ENCODE measurements around the gene NUP98.
"Not testable (repeated sequence)": the region's sequence is repeated elsewhere in the genome, so short reads cannot be mapped to it uniquely, and the experiment has no call there.

Gene NUP98

DNA sequence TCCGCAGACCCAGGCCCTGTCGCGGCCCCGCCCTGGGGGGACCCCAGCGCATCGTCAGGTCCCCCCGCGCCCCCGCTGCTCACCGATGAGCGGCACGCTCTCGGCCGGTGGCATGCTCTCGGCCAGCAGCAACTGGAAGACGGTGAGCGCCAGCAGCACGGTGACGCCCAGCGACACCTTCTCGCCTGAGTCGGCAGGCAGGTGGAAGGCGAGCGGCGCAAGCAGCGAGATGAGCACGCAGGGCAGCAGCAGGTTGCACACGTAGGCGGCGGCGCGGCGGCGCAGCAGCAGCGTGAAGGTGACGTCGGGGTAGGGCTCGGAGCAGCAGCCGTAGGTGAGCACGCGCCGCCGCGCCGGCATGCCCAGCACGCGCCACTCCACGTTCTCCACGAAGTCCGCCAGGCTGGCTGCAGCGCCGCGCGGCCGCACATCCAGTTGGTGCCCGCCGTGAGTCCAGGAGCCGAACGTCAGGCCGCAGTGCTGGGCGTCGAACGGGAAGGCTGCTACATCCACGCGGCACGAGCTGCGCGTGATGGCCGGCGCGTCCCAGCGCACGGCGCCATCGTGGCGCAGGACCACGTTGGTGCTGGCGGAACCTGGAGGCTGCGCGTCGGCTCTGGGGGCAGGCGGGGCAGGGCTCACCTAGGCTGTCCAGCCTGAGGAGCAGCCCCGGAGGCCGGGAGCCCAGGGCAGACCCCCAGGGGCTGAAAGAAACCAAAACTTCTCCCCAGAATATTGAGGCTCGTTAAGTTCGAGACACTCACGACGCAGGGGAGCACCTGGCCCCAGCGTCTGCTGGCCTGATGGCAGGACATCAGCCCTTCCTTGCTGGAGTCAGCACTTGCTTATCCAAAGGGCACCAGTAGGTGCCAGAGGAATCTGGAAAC, 130.0 kb downstream of the NUP98 start:
- TF ChIP-seq SPI1 (IDR thresholded peaks at IDR 0.05; ENCODE audit: low read depth, low read length) (no peak), POLR2A (IDR thresholded peaks at IDR 0.05; ENCODE audit: low read depth, low read length) (no peak)
- DNase-seq (ENCODE audit: insufficient read length, low spot score) (no peak), FAIRE-seq (no peak)

DNA sequence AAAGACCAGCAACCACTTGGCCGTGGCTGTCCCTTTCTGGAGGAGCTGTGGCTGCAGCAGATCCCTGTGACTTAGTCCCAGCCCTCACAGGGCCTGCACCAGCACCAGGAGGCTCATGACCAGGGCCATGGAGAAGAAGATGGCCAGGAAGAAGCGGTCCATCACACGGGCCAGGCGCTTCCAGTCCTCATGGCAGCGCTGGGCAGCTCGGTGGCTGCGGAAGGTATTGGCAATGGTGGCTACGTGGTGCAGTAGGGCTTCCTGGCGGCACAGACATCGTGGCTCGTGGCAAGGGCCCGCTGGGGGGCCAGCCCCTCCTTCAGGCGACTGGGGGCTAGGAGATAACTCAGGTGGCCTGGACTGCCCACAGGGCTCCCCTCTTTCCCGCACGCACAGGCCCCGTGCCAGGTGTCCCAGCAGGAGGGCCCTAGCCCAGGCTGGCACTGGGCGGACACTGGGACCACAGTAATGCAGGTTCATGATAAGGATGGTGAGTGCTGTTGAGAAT, 131.3 kb downstream of the NUP98 start:
- DNase-seq (ENCODE audit: insufficient read length, low spot score) (no peak), FAIRE-seq (no peak)
- TF ChIP-seq TAF1 (IDR thresholded peaks at IDR 0.05; ENCODE audit: low read depth, low read length): no peak
- TF ChIP-seq SPI1 (IDR thresholded peaks at IDR 0.05; ENCODE audit: low read depth, low read length): no peak
- TF ChIP-seq POLR2A (IDR thresholded peaks at IDR 0.05; ENCODE audit: low read depth, low read length): no peak
- TF ChIP-seq POLR2AphosphoS5 (IDR thresholded peaks at IDR 0.05; ENCODE audit: low read depth, low read length): no peak
- TF ChIP-seq POU2F2 (IDR thresholded peaks at IDR 0.05; ENCODE audit: low read depth, low read length): no peak
- no peak for TF ChIP-seq PAX5 (IDR thresholded peaks at IDR 0.05; ENCODE audit: insufficient read depth, low read length, severe bottlenecking)

DNA sequence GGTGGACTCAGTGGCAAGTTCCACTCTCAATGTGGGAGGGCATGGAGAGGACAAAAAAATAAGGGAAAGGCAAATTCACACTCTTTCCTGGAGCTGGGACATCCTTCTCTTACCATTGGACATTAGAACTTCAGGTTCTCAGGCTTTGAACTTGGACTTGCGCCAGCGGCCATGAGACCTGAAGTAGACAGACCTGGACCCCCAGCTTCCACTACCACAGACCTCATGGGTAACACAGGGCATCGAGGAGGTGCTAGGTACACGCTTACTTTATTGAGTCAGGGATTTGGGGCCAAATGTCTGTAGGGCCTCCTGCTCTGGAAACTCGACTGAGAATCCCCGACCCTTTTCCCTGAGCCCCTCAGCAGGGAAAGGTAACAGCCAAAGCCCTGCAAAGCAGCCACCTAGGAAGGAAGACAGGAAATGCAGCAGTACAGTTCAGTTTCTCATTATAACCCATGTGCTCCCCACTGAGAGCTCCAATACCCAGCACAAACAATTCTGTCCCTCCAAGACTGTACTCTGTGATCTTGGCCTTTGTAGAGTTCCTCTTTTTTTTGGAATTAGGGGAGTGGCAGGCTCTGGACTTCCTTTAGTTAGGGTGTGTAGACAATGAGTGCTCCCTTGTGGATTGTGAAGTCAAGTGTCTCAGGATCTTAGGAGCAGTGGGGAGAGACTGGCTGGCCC, 131.9 kb downstream of the NUP98 start:
- DNase-seq (ENCODE audit: insufficient read length, low spot score): no peak
- TF ChIP-seq POLR2A (IDR thresholded peaks at IDR 0.05; ENCODE audit: low read depth, low read length) (no peak), PAX5 (IDR thresholded peaks at IDR 0.05; ENCODE audit: insufficient read depth, low read length, severe bottlenecking) (no peak), POLR2AphosphoS5 (IDR thresholded peaks at IDR 0.05; ENCODE audit: low read depth, low read length) (no peak), TAF1 (IDR thresholded peaks at IDR 0.05; ENCODE audit: low read depth, low read length) (no peak), SPI1 (IDR thresholded peaks at IDR 0.05; ENCODE audit: low read depth, low read length) (no peak), POU2F2 (IDR thresholded peaks at IDR 0.05; ENCODE audit: low read depth, low read length) (no peak)
- FAIRE-seq: no peak

DNA sequence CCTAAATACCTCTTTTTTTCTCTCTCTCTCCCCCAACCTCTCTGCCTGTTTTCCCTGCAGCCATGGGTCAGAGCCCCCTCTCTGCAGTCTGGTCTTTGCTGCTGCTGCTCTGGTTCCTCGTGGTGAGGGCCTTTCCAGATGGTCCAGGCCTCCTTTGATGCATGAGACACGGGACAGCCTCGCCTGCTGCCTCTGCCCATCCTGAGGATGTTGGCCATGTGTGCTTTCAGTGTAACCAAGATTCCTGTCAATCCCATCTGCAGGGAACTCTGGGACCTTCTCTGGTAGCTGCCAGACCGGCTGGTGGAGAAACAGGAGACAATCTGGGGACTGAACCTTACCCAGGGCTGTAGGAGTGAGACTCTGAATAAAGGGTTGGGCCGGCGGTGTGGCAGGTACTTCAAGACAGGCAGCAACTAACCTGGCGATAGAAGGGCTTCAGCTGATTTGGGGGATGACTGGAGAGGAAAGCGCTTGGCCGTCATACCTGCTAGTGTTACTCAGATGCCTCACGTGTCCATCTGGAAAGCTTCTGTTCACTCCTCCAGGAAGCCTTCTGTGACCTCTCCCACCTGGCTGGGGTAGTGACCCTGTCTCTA, 133.2 kb downstream of the NUP98 start:
- FAIRE-seq: no peak

DNA sequence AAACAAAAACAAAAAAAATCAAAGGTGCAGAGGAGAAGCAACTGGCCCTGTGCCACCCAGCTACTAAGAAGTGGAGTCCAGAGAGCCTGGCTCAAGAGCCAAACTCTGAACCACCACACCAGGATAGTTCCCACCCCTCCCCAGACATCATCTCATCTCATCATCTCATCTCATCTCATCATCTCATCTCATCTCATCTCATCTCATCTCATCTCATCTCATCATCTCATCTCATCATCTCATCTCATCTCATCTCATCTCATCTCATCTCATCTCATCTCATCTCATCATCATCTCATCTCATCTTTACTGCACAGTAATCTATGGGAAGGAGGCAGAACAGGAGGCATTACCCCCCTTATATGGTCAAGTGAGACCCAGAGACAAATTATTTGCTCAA, 134.5 kb downstream of the NUP98 start:
- FAIRE-seq (no peak), DNase-seq (ENCODE audit: insufficient read length, low spot score) (no peak)
- no peak for TF ChIP-seq SPI1 (IDR thresholded peaks at IDR 0.05; ENCODE audit: low read depth, low read length)
- TF ChIP-seq POLR2A (IDR thresholded peaks at IDR 0.05; ENCODE audit: low read depth, low read length): no peak
- no peak for TF ChIP-seq POLR2AphosphoS5 (IDR thresholded peaks at IDR 0.05; ENCODE audit: low read depth, low read length)
- no peak for TF ChIP-seq PAX5 (IDR thresholded peaks at IDR 0.05; ENCODE audit: insufficient read depth, low read length, severe bottlenecking)
- no peak for TF ChIP-seq TAF1 (IDR thresholded peaks at IDR 0.05; ENCODE audit: low read depth, low read length)
- TF ChIP-seq POU2F2 (IDR thresholded peaks at IDR 0.05; ENCODE audit: low read depth, low read length): no peak

More for the DNA sequence above, 133.2 kb downstream of the NUP98 start:
- TF ChIP-seq SPI1 (IDR thresholded peaks at IDR 0.05; ENCODE audit: low read depth, low read length) (no peak), POLR2AphosphoS5 (IDR thresholded peaks at IDR 0.05; ENCODE audit: low read depth, low read length) (no peak), POLR2A (IDR thresholded peaks at IDR 0.05; ENCODE audit: low read depth, low read length) (no peak), TAF1 (IDR thresholded peaks at IDR 0.05; ENCODE audit: low read depth, low read length) (no peak), PAX5 (IDR thresholded peaks at IDR 0.05; ENCODE audit: insufficient read depth, low read length, severe bottlenecking) (no peak), POU2F2 (IDR thresholded peaks at IDR 0.05; ENCODE audit: low read depth, low read length) (no peak)
- no peak for DNase-seq (ENCODE audit: insufficient read length, low spot score)

DNA sequence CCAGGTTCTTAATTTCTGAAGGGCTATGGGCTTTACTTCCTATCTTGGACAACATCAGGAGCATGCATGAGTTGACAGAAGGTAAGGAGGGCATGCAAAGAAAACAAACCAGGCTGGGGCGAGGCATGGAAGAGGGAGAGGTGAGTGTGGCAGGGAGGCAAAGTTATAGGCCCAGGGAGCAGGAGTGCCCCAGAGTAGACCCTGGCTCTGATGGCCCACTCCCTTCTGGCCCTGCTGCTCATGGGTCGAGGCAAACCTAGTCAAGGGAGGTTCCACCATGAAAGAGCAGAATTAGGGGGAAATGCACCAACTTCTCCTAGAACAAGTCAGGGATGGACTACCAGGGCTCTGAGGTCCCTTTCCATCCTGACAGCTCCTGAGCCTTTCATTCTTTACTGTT, 136.4 kb downstream of the NUP98 start:
- DNase-seq (ENCODE audit: insufficient read length, low spot score) (no peak), FAIRE-seq (no peak)
- TF ChIP-seq SPI1 (IDR thresholded peaks at IDR 0.05; ENCODE audit: low read depth, low read length) (no peak), POLR2AphosphoS5 (IDR thresholded peaks at IDR 0.05; ENCODE audit: low read depth, low read length) (no peak), TAF1 (IDR thresholded peaks at IDR 0.05; ENCODE audit: low read depth, low read length) (no peak), POLR2A (IDR thresholded peaks at IDR 0.05; ENCODE audit: low read depth, low read length) (no peak), PAX5 (IDR thresholded peaks at IDR 0.05; ENCODE audit: insufficient read depth, low read length, severe bottlenecking) (no peak), POU2F2 (IDR thresholded peaks at IDR 0.05; ENCODE audit: low read depth, low read length) (no peak)

DNA sequence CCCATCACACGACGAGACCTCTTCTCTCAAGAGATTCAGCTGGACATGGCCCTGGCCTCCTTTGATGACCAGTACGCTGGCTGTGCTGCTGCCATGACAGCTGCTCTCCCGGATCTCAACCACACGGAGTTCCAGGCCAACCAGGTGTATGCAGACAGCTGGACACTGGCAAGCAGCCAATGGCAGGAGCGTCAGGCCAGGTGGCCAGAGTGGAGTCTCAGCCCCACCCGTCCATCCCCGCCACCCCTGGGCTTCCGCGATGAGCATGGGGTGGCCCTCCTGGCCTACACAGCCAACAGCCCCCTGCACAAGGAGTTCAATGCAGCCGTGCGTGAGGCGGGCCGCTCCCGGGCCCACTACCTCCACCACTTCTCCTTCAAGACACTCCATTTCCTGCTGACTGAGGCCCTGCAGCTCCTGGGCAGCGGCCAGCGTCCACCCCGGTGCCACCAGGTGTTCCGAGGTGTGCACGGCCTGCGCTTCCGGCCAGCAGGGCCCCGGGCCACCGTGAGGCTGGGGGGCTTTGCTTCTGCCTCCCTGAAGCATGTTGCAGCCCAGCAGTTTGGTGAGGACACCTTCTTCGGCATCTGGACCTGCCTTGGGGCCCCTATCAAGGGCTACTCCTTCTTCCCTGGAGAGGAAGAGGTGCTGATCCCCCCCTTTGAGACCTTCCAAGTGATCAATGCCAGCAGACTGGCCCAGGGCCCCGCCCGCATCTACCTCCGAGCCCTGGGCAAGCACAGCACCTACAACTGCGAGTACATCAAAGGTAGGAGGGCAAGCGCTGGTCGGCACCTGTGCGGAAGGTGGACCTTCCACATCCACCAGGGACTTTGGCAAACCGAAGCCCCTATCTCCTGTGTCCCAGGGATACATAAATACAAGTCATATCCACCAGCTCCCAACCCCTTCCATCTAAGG, 137.5 kb downstream of the NUP98 start:
- no peak for FAIRE-seq
- no peak for DNase-seq (ENCODE audit: insufficient read length, low spot score)
- TF ChIP-seq POLR2AphosphoS5 (IDR thresholded peaks at IDR 0.05; ENCODE audit: low read depth, low read length) (no peak), PAX5 (IDR thresholded peaks at IDR 0.05; ENCODE audit: insufficient read depth, low read length, severe bottlenecking) (no peak), TAF1 (IDR thresholded peaks at IDR 0.05; ENCODE audit: low read depth, low read length) (no peak), POLR2A (IDR thresholded peaks at IDR 0.05; ENCODE audit: low read depth, low read length) (no peak), POU2F2 (IDR thresholded peaks at IDR 0.05; ENCODE audit: low read depth, low read length) (no peak), SPI1 (IDR thresholded peaks at IDR 0.05; ENCODE audit: low read depth, low read length) (no peak)

DNA sequence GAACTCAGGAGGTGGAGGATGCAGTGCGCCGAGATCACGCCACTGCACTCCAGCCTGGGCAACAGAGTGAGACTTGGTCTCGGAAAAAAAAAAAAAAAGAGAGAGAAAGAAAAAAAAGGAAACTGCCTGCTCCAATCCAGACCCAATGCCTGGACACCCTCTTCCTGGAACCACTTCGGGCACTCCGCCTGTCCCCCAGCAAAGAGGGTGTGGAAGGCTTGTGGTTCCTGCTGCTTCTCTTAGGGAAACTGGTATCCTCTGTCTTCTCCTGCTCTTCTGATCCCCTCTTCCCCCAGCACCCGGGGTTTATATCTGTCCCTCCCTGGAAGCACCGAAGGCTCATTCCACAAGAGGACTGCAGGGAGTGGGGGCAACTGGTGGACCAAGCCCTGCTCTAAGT, 139.1 kb downstream of the NUP98 start:
- DNase-seq (ENCODE audit: insufficient read length, low spot score): no peak
- TF ChIP-seq PAX5 (IDR thresholded peaks at IDR 0.05; ENCODE audit: insufficient read depth, low read length, severe bottlenecking) (no peak), POLR2A (IDR thresholded peaks at IDR 0.05; ENCODE audit: low read depth, low read length) (no peak), POLR2AphosphoS5 (IDR thresholded peaks at IDR 0.05; ENCODE audit: low read depth, low read length) (no peak), TAF1 (IDR thresholded peaks at IDR 0.05; ENCODE audit: low read depth, low read length) (no peak), SPI1 (IDR thresholded peaks at IDR 0.05; ENCODE audit: low read depth, low read length) (no peak), POU2F2 (IDR thresholded peaks at IDR 0.05; ENCODE audit: low read depth, low read length) (no peak)
- FAIRE-seq: no peak

DNA sequence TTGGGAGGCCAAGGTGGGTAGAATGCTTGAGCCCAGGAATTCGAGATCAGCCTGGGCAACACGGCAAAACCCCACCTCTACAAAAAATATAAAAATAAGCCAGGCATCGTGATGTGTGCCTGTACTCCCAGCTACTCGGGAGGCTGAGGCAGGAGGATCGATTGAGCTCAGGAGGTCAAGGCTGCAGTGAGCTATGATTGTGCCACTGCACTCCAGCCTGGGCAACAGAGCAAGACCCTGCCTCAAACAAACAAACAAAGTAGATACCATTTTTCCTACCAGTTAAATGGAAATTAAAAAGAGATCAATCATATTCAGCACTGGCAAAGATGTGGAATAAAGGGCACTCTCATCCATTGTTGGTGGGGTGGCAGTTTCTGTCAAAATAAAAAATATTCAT, 140.0 kb downstream of the NUP98 start:
- not testable (repeated sequence) for FAIRE-seq; DNase-seq (ENCODE audit: insufficient read length, low spot score)

Measured in GM12891 (cell line).